OCI-LY7 (cell line): ENCODE data around the gene PORCN. TPM values are rescaled to one million over a fixed set of nuclear protein-coding genes. Genes with fewer than 3 reads are reported as not detected.
"Not testable (repeated sequence)": the region's sequence is repeated elsewhere in the genome, so short reads cannot be mapped to it uniquely, and the experiment has no call there.

Experiments used
- BruUV-seq: library from RNA; stranded (reverse); fragments of 400-500 nt; replicated peaks from 2 replicates; lab custom pipeline; 2021; lab: Mats Ljungman, UMichigan
- CTCF ChIA-PET: fragments of 300-600 bp; sonication (Branson Sonifier 250); formaldehyde crosslinking; loops from one replicate; lab custom pipeline; 2022; ENCODE audit warnings: antibody characterized with exemption; ENCODE audit not compliant: unreplicated experiment; lab: Charles Lee
- POLR2A ChIA-PET: fragments of 300-600 bp; sonication (Branson Sonifier 250); formaldehyde crosslinking; loops from one replicate; lab custom pipeline; 2022; ENCODE audit warnings: antibody characterized with exemption; lab: Charles Lee
- DNase-seq: peaks from one replicate; pipeline ENCODE4 v3.0.0-alpha.2; 2015; ENCODE audit warnings: low spot score
- H2AFZ ChIP-seq: fragments of 200-600 bp; sonication (generic), shearing (Covaris generic); 2 replicates; pipeline ENCODE4 v1.6.1; 2014; ENCODE audit warnings: mild to moderate bottlenecking, antibody characterized with exemption, low read length, moderate library complexity
- H3K27ac ChIP-seq: fragments of 200-600 bp; sonication (generic); 2 replicates; pipeline ENCODE4 v1.5.1; 2014; ENCODE audit warnings: mixed run types, low read depth, mild to moderate bottlenecking, moderate library complexity, low read length, inconsistent platforms; ENCODE audit not compliant: poor library complexity, severe bottlenecking
- H3K36me3 ChIP-seq: fragments of 200-600 bp; sonication (generic); 2 replicates; pipeline ENCODE4 v1.6.1; 2014; ENCODE audit warnings: mild to moderate bottlenecking, antibody characterized with exemption, low read length, moderate library complexity, mixed read lengths; ENCODE audit not compliant: insufficient read depth
- H3K4me1 ChIP-seq: fragments of 200-600 bp; sonication (generic); 2 replicates; pipeline ENCODE4 v1.5.1; 2014; ENCODE audit warnings: mild to moderate bottlenecking, low read length; ENCODE audit not compliant: insufficient read depth, poor library complexity, severe bottlenecking
- H3K4me2 ChIP-seq: fragments of 200-600 bp; sonication (generic); 2 replicates; pipeline ENCODE4 v1.6.1; 2014; ENCODE audit warnings: mild to moderate bottlenecking, low read length
- H3K4me3 ChIP-seq: fragments of 200-600 bp; sonication (generic); 2 replicates; pipeline ENCODE4 v1.5.1; 2014; ENCODE audit warnings: mild to moderate bottlenecking, low read depth, low read length; ENCODE audit not compliant: poor library complexity, severe bottlenecking
- H3K79me2 ChIP-seq: fragments of 200-600 bp; sonication (generic); 2 replicates; pipeline ENCODE4 v1.6.1; 2016; ENCODE audit warnings: low read depth, mild to moderate bottlenecking, low read length, moderate library complexity, mixed read lengths; ENCODE audit not compliant: insufficient read depth
- H3K9me2 ChIP-seq: fragments of 200-600 bp; sonication (generic); 2 replicates; pipeline ENCODE4 v1.6.1; 2016; ENCODE audit warnings: mild to moderate bottlenecking, low read length, mixed read lengths; ENCODE audit not compliant: insufficient read depth
- H3K9me3 ChIP-seq: fragments of 200-600 bp; sonication (generic); 2 replicates; pipeline ENCODE4 v1.6.1; 2014; ENCODE audit warnings: mild to moderate bottlenecking, mixed run types, low read length, mixed read lengths
- H4K20me1 ChIP-seq: fragments of 200-600 bp; sonication (generic); 2 replicates; pipeline ENCODE4 v1.6.1; 2014; ENCODE audit warnings: mild to moderate bottlenecking, antibody characterized with exemption, low read length, moderate library complexity, mixed read lengths; ENCODE audit not compliant: insufficient read depth
- EZH2phosphoT487 ChIP-seq: fragments of 200-600 bp; sonication (generic); IDR thresholded peaks from 2 replicates; pipeline ENCODE4 v1.6.1; 2018; ENCODE audit warnings: low read depth, borderline replicate concordance, mild to moderate bottlenecking, mixed run types, antibody characterized with exemption, low read length, moderate library complexity, mixed read lengths
- intact Hi-C: fragments of 100-400 bp; cut with micrococcal nuclease; formaldehyde crosslinking; loops from one replicate; pipeline ENCODE4 v1.10.0; 2022; ENCODE audit not compliant: unreplicated experiment
- total RNA-seq, 2 experiments: library from RNA; depleted of rRNA in 1 of 2; stranded (reverse); fragments of >200 nt in 1 of 2; shearing (Covaris generic) in 1 of 2; gene quantifications; 2 replicates each; pipeline ENCODE4 v1.2.3, GENCODE V29; 2014 to 2022
- TF ChIP-seq, protein P1 (sequence below): fragments of 200-600 bp; sonication (generic); conservative IDR thresholded peaks from 2 replicates; pipeline ENCODE4 v1.5.1; 2014; ENCODE audit warnings: mild to moderate bottlenecking, antibody characterized with exemption, low read length, moderate library complexity, mixed read lengths

PORCN gene
- total RNA-seq, 2 experiments from 2014 or later = 8.4 to 11.3 TPM

DNA sequence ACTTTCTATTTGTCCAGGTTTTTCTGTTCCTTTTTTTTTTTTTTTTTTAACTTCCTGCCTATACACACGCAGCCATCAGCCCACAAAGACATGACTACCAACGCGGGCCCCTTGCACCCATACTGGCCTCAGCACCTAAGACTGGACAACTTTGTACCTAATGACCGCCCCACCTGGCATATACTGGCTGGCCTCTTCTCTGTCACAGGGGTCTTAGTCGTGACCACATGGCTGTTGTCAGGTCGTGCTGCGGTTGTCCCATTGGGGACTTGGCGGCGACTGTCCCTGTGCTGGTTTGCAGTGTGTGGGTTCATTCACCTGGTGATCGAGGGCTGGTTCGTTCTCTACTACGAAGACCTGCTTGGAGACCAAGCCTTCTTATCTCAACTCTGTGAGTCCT lies 14.9 kb downstream of the PORCN start:
- DNase-seq = no peak
- TF ChIP-seq, protein P1, sequence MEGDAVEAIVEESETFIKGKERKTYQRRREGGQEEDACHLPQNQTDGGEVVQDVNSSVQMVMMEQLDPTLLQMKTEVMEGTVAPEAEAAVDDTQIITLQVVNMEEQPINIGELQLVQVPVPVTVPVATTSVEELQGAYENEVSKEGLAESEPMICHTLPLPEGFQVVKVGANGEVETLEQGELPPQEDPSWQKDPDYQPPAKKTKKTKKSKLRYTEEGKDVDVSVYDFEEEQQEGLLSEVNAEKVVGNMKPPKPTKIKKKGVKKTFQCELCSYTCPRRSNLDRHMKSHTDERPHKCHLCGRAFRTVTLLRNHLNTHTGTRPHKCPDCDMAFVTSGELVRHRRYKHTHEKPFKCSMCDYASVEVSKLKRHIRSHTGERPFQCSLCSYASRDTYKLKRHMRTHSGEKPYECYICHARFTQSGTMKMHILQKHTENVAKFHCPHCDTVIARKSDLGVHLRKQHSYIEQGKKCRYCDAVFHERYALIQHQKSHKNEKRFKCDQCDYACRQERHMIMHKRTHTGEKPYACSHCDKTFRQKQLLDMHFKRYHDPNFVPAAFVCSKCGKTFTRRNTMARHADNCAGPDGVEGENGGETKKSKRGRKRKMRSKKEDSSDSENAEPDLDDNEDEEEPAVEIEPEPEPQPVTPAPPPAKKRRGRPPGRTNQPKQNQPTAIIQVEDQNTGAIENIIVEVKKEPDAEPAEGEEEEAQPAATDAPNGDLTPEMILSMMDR = no peak
- TF ChIP-seq EZH2phosphoT487 = no peak
- Histone ChIP-seq H3K9me2 (no peaks in the 10 kb centered on the region), H3K36me3 (peaks cover 50% of the 10 kb centered on the region), H3K9me3 (no peaks in the 10 kb centered on the region), H3K4me3 (peak overlapping the region; percentile 95), H3K27ac (no peak overlapping the region), H4K20me1 (no peaks in the 10 kb centered on the region), H3K4me2 (peak overlapping the region; percentile 87; the same call in 1 of the 2 replicates), H3K79me2 (peaks cover 31% of the 10 kb centered on the region), H2AFZ (no peak overlapping the region), H3K4me1 (peaks cover 38% of the 10 kb centered on the region)
- TSS peak; percentile 51 for BruUV-seq
- POLR2A ChIA-PET = no interaction called here
- CTCF ChIA-PET = no interaction called here
- intact Hi-C loops = loop anchor here (5.0 kb wide), 2 partner anchors 46 to 49 kb away; partner anchors contain the start of genes FTSJ1 and RBM3

DNA sequence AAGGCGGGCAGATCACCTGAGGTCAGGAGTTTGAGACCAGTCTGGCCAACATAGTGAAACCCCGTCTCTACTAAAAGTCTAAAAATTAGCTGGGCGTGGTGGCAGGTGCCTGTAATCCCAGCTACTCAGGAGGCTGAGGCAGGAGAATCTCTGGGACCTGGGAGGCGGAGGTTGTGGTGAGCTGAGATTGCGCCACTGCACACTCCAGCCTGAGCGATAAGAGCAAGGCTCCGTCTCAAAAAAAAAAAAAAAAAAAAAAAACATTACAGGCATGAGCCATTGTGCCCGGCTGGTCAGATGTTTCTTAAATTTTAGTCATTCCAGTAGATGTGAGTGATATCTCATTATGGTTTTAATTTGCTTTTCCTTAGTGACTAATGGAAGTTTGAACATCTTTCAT lies 17.1 kb downstream of the PORCN start:
- intact Hi-C loops, H4K20me1 ChIP-seq, BruUV-seq, H3K27ac ChIP-seq, CTCF ChIA-PET, H3K9me2 ChIP-seq, H3K4me2 ChIP-seq, DNase-seq, H3K4me3 ChIP-seq, H3K9me3 ChIP-seq, H2AFZ ChIP-seq: not testable (repeated sequence)
- H3K36me3 ChIP-seq = peaks cover 57% of the 10 kb centered on the region
- POLR2A ChIA-PET = interaction anchor here (0.7 kb wide), 2 partner anchors 654 to 1555 kb away, joined by 3 to 7 read pairs; no protein-coding TSS in a partner anchor
- H3K4me1 ChIP-seq = peaks cover 18% of the 10 kb centered on the region
- peaks cover 31% of the 10 kb centered on the region for H3K79me2 ChIP-seq

DNA sequence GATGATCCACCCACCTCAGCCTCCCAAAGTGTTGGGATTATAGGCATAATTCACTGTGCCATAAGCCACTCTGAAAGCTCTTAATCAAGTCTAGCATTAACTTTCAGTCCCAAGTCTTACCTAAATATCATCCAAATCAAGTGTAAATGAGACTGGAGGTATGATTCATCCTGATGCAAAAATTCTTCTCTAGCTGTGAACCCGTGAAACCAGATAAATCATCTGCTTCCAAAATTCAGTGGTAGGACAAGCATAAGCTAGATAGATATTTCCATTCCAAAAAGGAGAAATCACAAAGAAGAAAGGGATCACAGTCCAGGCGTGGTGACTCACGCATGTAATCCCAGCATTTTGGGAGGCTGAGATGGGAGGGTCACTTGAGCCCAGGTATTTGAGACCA lies 21.9 kb downstream of the PORCN start:
- Histone ChIP-seq H3K27ac (no peak overlapping the region), H3K4me3 (no peak overlapping the region), H3K79me2 (no peaks in the 10 kb centered on the region), H3K4me2 (no peak overlapping the region), H3K9me2 (no peaks in the 10 kb centered on the region), H2AFZ (no peak overlapping the region), H4K20me1 (no peaks in the 10 kb centered on the region), H3K4me1 (no peaks in the 10 kb centered on the region), H3K36me3 (peaks cover 36% of the 10 kb centered on the region), H3K9me3 (no peaks in the 10 kb centered on the region)
- ChIA-PET CTCF (no interaction called here), POLR2A (no interaction called here)
- no peak for DNase-seq
- intact Hi-C loops = no loop called here
- BruUV-seq = no TSS peak
- TF ChIP-seq, protein P1 = no peak
- TF ChIP-seq EZH2phosphoT487 = no peak
